H9 (cell line): Measurements from ENCODE around the gene POLR3C. TPM values are rescaled to one million over a fixed set of nuclear protein-coding genes. Genes with fewer than 3 reads are reported as not detected.

Source experiments
- DNase-seq: peaks from one replicate; pipeline ENCODE4 v3.0.0-alpha.2; 2017
- H2AFZ ChIP-seq: one replicate; pipeline ENCODE4 v1.6.1; 2013; ENCODE audit warnings: mild to moderate bottlenecking, low read length, control low read depth, moderate library complexity
- H2AK5ac ChIP-seq: 2 replicates; pipeline ENCODE4 v1.6.1; 2013; ENCODE audit warnings: low read length, control low read depth, mixed read lengths; ENCODE audit not compliant: insufficient read length
- H2BK120ac ChIP-seq: one replicate; pipeline ENCODE4 v1.6.1; 2013; ENCODE audit warnings: low read depth, mild to moderate bottlenecking, low read length, control low read depth, inconsistent platforms; ENCODE audit not compliant: poor library complexity, severe bottlenecking
- H2BK12ac ChIP-seq: 2 replicates; pipeline ENCODE4 v1.6.1; 2013; ENCODE audit warnings: low read length, control low read depth, mixed read lengths, low read depth; ENCODE audit not compliant: insufficient read length
- H2BK15ac ChIP-seq: 2 replicates; pipeline ENCODE4 v1.6.1; 2013; ENCODE audit warnings: low read depth, low read length, control low read depth
- H2BK20ac ChIP-seq: one replicate; pipeline ENCODE4 v1.6.1; 2013; ENCODE audit warnings: low read depth, mild to moderate bottlenecking, low read length, control low read depth, inconsistent platforms; ENCODE audit not compliant: poor library complexity, severe bottlenecking
- H2BK5ac ChIP-seq: 2 replicates; pipeline ENCODE4 v1.6.1; 2013; ENCODE audit warnings: low read length, control low read depth, mixed read lengths; ENCODE audit not compliant: insufficient read length
- H3K14ac ChIP-seq: 2 replicates; pipeline ENCODE4 v1.6.1; 2013; ENCODE audit warnings: low read length, control low read depth; ENCODE audit not compliant: insufficient read depth
- H3K18ac ChIP-seq: 2 replicates; pipeline ENCODE4 v1.6.1; 2013; ENCODE audit warnings: low read depth, mild to moderate bottlenecking, mixed read lengths, low read length, control low read depth; ENCODE audit not compliant: insufficient read length
- H3K23ac ChIP-seq: 2 replicates; pipeline ENCODE4 v1.6.1; 2013; ENCODE audit warnings: low read length, control low read depth, mixed read lengths, low read depth; ENCODE audit not compliant: insufficient read length
- H3K23me2 ChIP-seq: 2 replicates; pipeline ENCODE4 v1.6.1; 2013; ENCODE audit warnings: low read depth, mild to moderate bottlenecking, mixed read lengths, low read length, control low read depth; ENCODE audit not compliant: insufficient read length, poor library complexity, severe bottlenecking
- H3K27ac ChIP-seq: 2 replicates; pipeline ENCODE4 v1.5.1; 2013; ENCODE audit warnings: low read length, control low read depth, mixed read lengths, low read depth; ENCODE audit not compliant: insufficient read length
- H3K27me3 ChIP-seq: 2 replicates; pipeline ENCODE4 v1.6.1; 2013; ENCODE audit warnings: low read length, control low read depth, inconsistent platforms; ENCODE audit not compliant: insufficient read depth
- H3K4ac ChIP-seq: 2 replicates; pipeline ENCODE4 v1.6.1; 2013; ENCODE audit warnings: low read depth, mild to moderate bottlenecking, control low read depth, inconsistent platforms, low read length, moderate library complexity
- H3K4me1 ChIP-seq: 2 replicates; pipeline ENCODE4 v1.6.1; 2013; ENCODE audit warnings: low read length, control low read depth, inconsistent platforms; ENCODE audit not compliant: insufficient read depth
- H3K4me2 ChIP-seq: 2 replicates; pipeline ENCODE4 v1.6.1; 2013; ENCODE audit warnings: low read length, control low read depth, mixed read lengths; ENCODE audit not compliant: insufficient read length, insufficient read depth
- H3K56ac ChIP-seq: 2 replicates; pipeline ENCODE4 v1.6.1; 2013; ENCODE audit warnings: low read depth, mild to moderate bottlenecking, mixed read lengths, low read length, control low read depth; ENCODE audit not compliant: insufficient read length
- H3K79me1 ChIP-seq: 2 replicates; pipeline ENCODE4 v1.6.1; 2013; ENCODE audit warnings: low read depth, mild to moderate bottlenecking, moderate library complexity, low read length, control low read depth, inconsistent platforms; ENCODE audit not compliant: insufficient read depth, poor library complexity, severe bottlenecking
- H3K79me2 ChIP-seq: 2 replicates; pipeline ENCODE4 v1.6.1; 2013; ENCODE audit warnings: low read length, control low read depth, inconsistent platforms; ENCODE audit not compliant: insufficient read depth
- H3K9ac ChIP-seq: 2 replicates; pipeline ENCODE4 v1.6.1; 2013; ENCODE audit warnings: low read length, control low read depth, mixed read lengths; ENCODE audit not compliant: insufficient read length; ENCODE audit errors: extremely low read depth
- H3K9me3 ChIP-seq: one replicate; pipeline ENCODE4 v1.6.1; 2013; ENCODE audit warnings: low read depth, low read length, inconsistent platforms; ENCODE audit not compliant: control insufficient read depth
- H3T11ph ChIP-seq: one replicate; pipeline ENCODE4 v1.6.1; 2013; ENCODE audit warnings: mild to moderate bottlenecking, low read length, control low read depth, inconsistent platforms
- H4K20me1 ChIP-seq: one replicate; pipeline ENCODE4 v1.6.1; 2013; ENCODE audit not compliant: control insufficient read depth, insufficient read length, insufficient read depth
- H4K5ac ChIP-seq: 2 replicates; pipeline ENCODE4 v1.6.1; 2013; ENCODE audit warnings: low read depth, mild to moderate bottlenecking, mixed read lengths, low read length, control low read depth; ENCODE audit not compliant: insufficient read length
- H4K8ac ChIP-seq: replicated peaks from 2 replicates; pipeline ENCODE4 v1.6.1; 2013; ENCODE audit warnings: low read length, control low read depth, mixed read lengths, low read depth; ENCODE audit not compliant: insufficient read length
- H4K91ac ChIP-seq: 2 replicates; pipeline ENCODE4 v1.6.1; 2013; ENCODE audit warnings: low read depth, mild to moderate bottlenecking, moderate library complexity, mixed read lengths, low read length, control low read depth; ENCODE audit not compliant: insufficient read length
- H3K27ac Mint-ChIP-seq, 3 experiments: 2 replicates in 2 of 3; 3 replicates in 1 of 3; pipeline ENCODE4 v1.8.0; 2020 to 2021; ENCODE audit warnings: mixed read lengths in 3 of 3, mild to moderate bottlenecking in 1 of 3, moderate library complexity in 1 of 3
- H3K27me3 Mint-ChIP-seq: 2 replicates; pipeline ENCODE4 v1.8.0; 2021; ENCODE audit warnings: low read depth, mild to moderate bottlenecking, moderate library complexity, mixed read lengths
- H3K36me3 Mint-ChIP-seq, 3 experiments: 2 replicates in 2 of 3; 3 replicates in 1 of 3; pipeline ENCODE4 v1.8.0; 2020 to 2021; ENCODE audit warnings: low read depth in 3 of 3, mixed read lengths in 3 of 3; ENCODE audit not compliant: insufficient read depth in 1 of 3
- H3K4me1 Mint-ChIP-seq, 2 experiments: 2 replicates each; pipeline ENCODE4 v1.8.0; 2020; ENCODE audit warnings: mixed read lengths in 2 of 2
- H3K4me3 Mint-ChIP-seq, 2 experiments: 2 replicates in 1 of 2; 3 replicates in 1 of 2; pipeline ENCODE4 v1.8.0; 2020 to 2021; ENCODE audit warnings: mild to moderate bottlenecking in 2 of 2, mixed read lengths in 2 of 2, moderate library complexity in 1 of 2
- H3K9me3 Mint-ChIP-seq, 2 experiments: 2 replicates in 1 of 2; 3 replicates in 1 of 2; pipeline ENCODE4 v1.8.0; 2020; ENCODE audit warnings: mild to moderate bottlenecking in 2 of 2, mixed read lengths in 2 of 2, moderate library complexity in 1 of 2
- CTCF ChIP-seq: fragments of 200-600 bp; sonication (generic); conservative IDR thresholded peaks from 3 replicates; pipeline ENCODE4 v1.8.0; 2021; ENCODE audit warnings: antibody characterized with exemption, mild to moderate bottlenecking
- WGBS: extraction: QIAGEN DNeasy Blood & Tissue Kit; methylation state at CpG from one replicate; pipeline ENCODE4 v1.1.7; 2013; ENCODE audit warnings: missing lambda C conversion rate, low lambda C conversion rate, mixed read lengths; ENCODE audit not compliant: insufficient read length; ENCODE audit errors: extremely low coverage; 5-methylcytosine and 5-hydroxymethylcytosine counted together
- total RNA-seq: library from RNA; stranded (reverse); gene quantifications from 2 replicates; pipeline ENCODE4 v1.2.1, GENCODE V29; 2021

The POLR3C gene
- total RNA-seq, 1 experiment from 2014 or later: 37.2 TPM

DNA sequence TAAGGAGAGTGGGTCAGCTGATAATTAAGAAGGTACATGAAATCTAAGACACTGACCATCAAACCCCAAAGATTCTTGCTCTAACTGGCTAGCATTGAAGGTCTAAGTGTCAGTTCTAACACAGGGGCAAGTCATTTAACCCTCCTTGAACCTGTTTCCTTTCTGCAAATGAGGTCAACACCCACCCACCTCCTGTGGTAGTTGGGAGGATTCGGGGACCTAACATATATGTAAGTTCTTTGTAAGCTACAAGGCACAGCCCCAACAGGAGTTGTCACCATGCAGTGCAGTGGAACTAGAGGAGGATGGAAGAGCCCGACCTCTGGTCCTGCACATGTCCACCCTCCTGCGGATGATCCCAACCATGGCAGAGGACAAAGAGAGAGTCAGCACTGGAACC lies 23.8 kb downstream of the POLR3C start:
- Histone ChIP-seq H3K18ac (no peak overlapping the region), H2BK20ac (no peak overlapping the region), H3K4ac (no peak overlapping the region), H2AFZ (no peak overlapping the region), H3K4me2 (no peak overlapping the region), H4K5ac (no peak overlapping the region), H3K23me2 (peaks cover 3% of the 10 kb centered on the region), H2BK120ac (no peak overlapping the region), H3K14ac (no peak overlapping the region), H4K20me1 (no peaks in the 10 kb centered on the region), H3K9me3 (no peaks in the 10 kb centered on the region), H4K8ac (no peak overlapping the region), H4K91ac (no peak overlapping the region), H3K4me1 (no peaks in the 10 kb centered on the region), H2AK5ac (no peak overlapping the region), H3T11ph (no peak overlapping the region), H2BK5ac (no peak overlapping the region), H3K23ac (no peak overlapping the region), H2BK15ac (no peak overlapping the region), H3K9ac (no peak overlapping the region), H2BK12ac (no peak overlapping the region), H3K27me3 (no peaks in the 10 kb centered on the region), H3K79me2 (no peaks in the 10 kb centered on the region), H3K79me1 (no peaks in the 10 kb centered on the region), H3K56ac (no peak overlapping the region), H3K27ac (no peak overlapping the region)
- Mint-ChIP-seq H3K27ac (no peak overlapping the region), H3K4me3 (no peak overlapping the region), H3K4me1 (peaks cover 6% of the 10 kb centered on the region in 2 experiments; a peak in 2 of 4 replicates), H3K36me3 (peaks cover 22 to 44% (median 42%) of the 10 kb centered on the region in 3 experiments), H3K9me3 (no peaks in the 10 kb centered on the region), H3K27me3 (no peaks in the 10 kb centered on the region; the same call in 1 of the 2 replicates)
- no peak for TF ChIP-seq CTCF
- WGBS: no CpG with 5 or more reads among the region's 3 CpGs
- no peak for DNase-seq
